Liver (tissue), 9 donors: ENCODE results near the gene HTATSF1. TPM values are rescaled to one million over a fixed set of nuclear protein-coding genes. Genes with fewer than 3 reads are reported as not detected.

Source experiments
- DNase-seq: peaks from one replicate; pipeline ENCODE4 v3.0.0-alpha.2; 2017; ENCODE audit warnings: low spot score
- H3K27ac ChIP-seq, 2 donors: one replicate each; pipeline ENCODE4 v1.7.0; 2013; ENCODE audit warnings: inconsistent platforms in 2 of 2, low read length in 2 of 2, control low read depth in 1 of 2, low read depth in 1 of 2, mild to moderate bottlenecking in 1 of 2
- H3K27me3 ChIP-seq, 4 donors: one replicate each; pipeline versions ENCODE4 v1.6.1 to v1.7.0; 2013; ENCODE audit warnings: low read length in 3 of 4, inconsistent platforms in 1 of 4, mild to moderate bottlenecking in 1 of 4, moderate library complexity in 1 of 4; ENCODE audit not compliant: control insufficient read depth in 4 of 4, insufficient read depth in 4 of 4
- H3K36me3 ChIP-seq, 4 donors: one replicate each; pipeline versions ENCODE4 v1.6.1 to v1.7.0; 2013; ENCODE audit warnings: low read length in 3 of 4, mild to moderate bottlenecking in 3 of 4, low read depth in 1 of 4, moderate library complexity in 1 of 4; ENCODE audit not compliant: control insufficient read depth in 4 of 4, insufficient read depth in 3 of 4
- H3K4me1 ChIP-seq, 4 donors: one replicate each; pipeline versions ENCODE4 v1.6.1 to v1.7.0; 2013; ENCODE audit warnings: low read length in 3 of 4, mild to moderate bottlenecking in 3 of 4, moderate library complexity in 1 of 4; ENCODE audit not compliant: control insufficient read depth in 4 of 4, insufficient read depth in 4 of 4
- H3K4me3 ChIP-seq, 3 donors: one replicate each; pipeline versions ENCODE4 v1.6.1 to v1.7.0; 2013; ENCODE audit warnings: low read length in 3 of 3, control low read depth in 1 of 3, low read depth in 1 of 3, mild to moderate bottlenecking in 1 of 3
- H3K9ac ChIP-seq, 2 donors: one replicate each; pipeline ENCODE4 v1.7.0; 2013; ENCODE audit warnings: low read length in 2 of 2, mild to moderate bottlenecking in 2 of 2, moderate library complexity in 2 of 2, control low read depth in 1 of 2, low read depth in 1 of 2
- H3K9me3 ChIP-seq, 4 donors: one replicate each; pipeline versions ENCODE4 v1.6.1 to v1.7.0; 2013; ENCODE audit warnings: low read length in 3 of 4; ENCODE audit not compliant: control insufficient read depth in 4 of 4
- EGR1 ChIP-seq, 2 donors: IDR thresholded peaks; 2 replicates each; pipeline ENCODE4 v1.6.1; 2016 to 2018; ENCODE audit warnings: antibody characterized with exemption in 2 of 2, low read depth in 2 of 2
- FOXA1 ChIP-seq: IDR thresholded peaks from 2 replicates; pipeline ENCODE4 v1.6.1; 2016; ENCODE audit warnings: antibody characterized with exemption
- FOXA2 ChIP-seq: IDR thresholded peaks from 2 replicates; pipeline ENCODE4 v1.6.1; 2016; ENCODE audit warnings: antibody characterized with exemption
- GABPA ChIP-seq, 2 donors: IDR thresholded peaks in 1 of 2; conservative IDR thresholded peaks in 1 of 2; 2 replicates each; pipeline ENCODE4 v1.6.1; 2016; ENCODE audit warnings: antibody characterized with exemption in 2 of 2, mild to moderate bottlenecking in 1 of 2, moderate library complexity in 1 of 2
- HNF4A ChIP-seq, 2 donors: conservative IDR thresholded peaks; 2 replicates each; pipeline ENCODE4 v1.6.1; 2016; ENCODE audit warnings: antibody characterized with exemption in 2 of 2, mild to moderate bottlenecking in 2 of 2
- HNF4G ChIP-seq: IDR thresholded peaks from 2 replicates; pipeline ENCODE4 v1.6.1; 2016; ENCODE audit warnings: antibody characterized with exemption
- JUND ChIP-seq, 2 donors: IDR thresholded peaks; 2 replicates each; pipeline ENCODE4 v1.6.1; 2016; ENCODE audit warnings: antibody characterized with exemption in 2 of 2
- NR2F2 ChIP-seq: IDR thresholded peaks from 2 replicates; pipeline ENCODE4 v1.6.1; 2016; ENCODE audit warnings: antibody characterized with exemption
- RAD21 ChIP-seq, 2 donors: IDR thresholded peaks; 2 replicates each; pipeline ENCODE4 v1.6.1; 2016; ENCODE audit warnings: antibody characterized with exemption in 2 of 2, mild to moderate bottlenecking in 2 of 2
- RXRA ChIP-seq, 2 donors: IDR thresholded peaks; 2 replicates each; pipeline ENCODE4 v1.6.1; 2017 to 2018; ENCODE audit warnings: antibody characterized with exemption in 2 of 2, mild to moderate bottlenecking in 1 of 2
- SP1 ChIP-seq: IDR thresholded peaks from 2 replicates; pipeline ENCODE4 v1.6.1; 2018; ENCODE audit warnings: antibody characterized with exemption, mild to moderate bottlenecking
- TAF1 ChIP-seq: conservative IDR thresholded peaks from 2 replicates; pipeline ENCODE4 v1.6.1; 2016; ENCODE audit warnings: antibody characterized with exemption, mild to moderate bottlenecking
- YY1 ChIP-seq: IDR thresholded peaks from 2 replicates; pipeline ENCODE4 v1.6.1; 2016; ENCODE audit warnings: antibody characterized with exemption, mild to moderate bottlenecking
- WGBS: extraction: QIAGEN DNeasy Blood & Tissue Kit; methylation state at CpG from one replicate; pipeline ENCODE4 v1.1.7; 2013; 5-methylcytosine and 5-hydroxymethylcytosine counted together
- polyA plus RNA-seq, 2 donors: library from polyadenylated mRNA; stranded (reverse) in 1 of 2; unstranded in 1 of 2; fragments of 200-250 nt in 1 of 2; fragments of >200 nt in 1 of 2; fragmentation: Nextera tagmentation in 1 of 2; extraction: Ambion mirVana in 1 of 2; gene quantifications; one replicate each; pipeline versions ENCODE4 v1.2.1 to v1.2.3, GENCODE V29; 2013 to 2015
- total RNA-seq, 2 donors: library from RNA; depleted of rRNA; stranded (reverse); fragments of >200 nt; gene quantifications; one replicate each; pipeline ENCODE4 v1.2.3, GENCODE V29; 2014
- TF ChIP-seq, protein P1 (sequence below): fragments of 150-350 bp; IDR thresholded peaks from 2 replicates; pipeline ENCODE4 v1.5.1; 2017; ENCODE audit warnings: improper control_type of control experiment, low read depth, low read length; ENCODE audit not compliant: missing input control
- TF ChIP-seq, protein P2 (sequence below): IDR thresholded peaks from 2 replicates; pipeline ENCODE4 v1.6.1; 2016; ENCODE audit warnings: antibody characterized with exemption
- TF ChIP-seq, protein P3 (sequence below): IDR thresholded peaks from 2 replicates; pipeline ENCODE4 v1.6.1; 2016; ENCODE audit warnings: antibody characterized with exemption
- TF ChIP-seq, protein P4 (sequence below): IDR thresholded peaks from 2 replicates; pipeline ENCODE4 v1.6.1; 2016; ENCODE audit warnings: antibody characterized with exemption
- donor health status: healthy.
- donor health status: healthy.
- donor health status: healthy.
- donor health status: healthy.
- donor health status: healthy.

Gene HTATSF1
- total and polyA plus RNA-seq, 4 donors: 12.5 to 35.7 (median 14.1) TPM

DNA sequence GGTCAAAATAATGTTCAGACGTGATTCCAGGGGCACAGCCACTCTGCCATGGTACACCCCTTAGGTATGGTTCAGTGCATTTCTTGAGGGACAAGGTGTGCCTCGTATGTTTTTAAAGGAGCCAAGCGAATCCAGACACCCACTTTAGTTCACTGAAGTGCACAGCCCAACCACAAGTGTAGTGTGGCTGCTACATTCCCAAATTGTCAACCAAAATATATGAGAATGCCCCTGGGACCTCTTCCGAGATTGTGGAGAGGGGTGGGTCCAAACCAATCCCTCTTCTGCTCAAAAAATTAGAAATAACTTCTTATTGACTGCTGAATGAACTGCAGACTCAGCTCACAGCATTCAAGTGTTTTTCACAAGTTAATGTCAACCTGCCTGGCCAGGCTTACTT is 17.0 kb upstream of the HTATSF1 start:
- Histone ChIP-seq H3K36me3 (no peaks in the 10 kb centered on the region), H3K27me3 (peaks cover 0 to 1% (median 0%) of the 10 kb centered on the region in 4 donors), H3K27ac (no peak overlapping the region), H3K9me3 (no peaks in the 10 kb centered on the region), H3K4me3 (no peak overlapping the region), H3K4me1 (no peaks in the 10 kb centered on the region), H3K9ac (no peak overlapping the region)
- no peak for TF ChIP-seq RXRA (IDR thresholded peaks at IDR 0.05)
- TF ChIP-seq, protein P1, sequence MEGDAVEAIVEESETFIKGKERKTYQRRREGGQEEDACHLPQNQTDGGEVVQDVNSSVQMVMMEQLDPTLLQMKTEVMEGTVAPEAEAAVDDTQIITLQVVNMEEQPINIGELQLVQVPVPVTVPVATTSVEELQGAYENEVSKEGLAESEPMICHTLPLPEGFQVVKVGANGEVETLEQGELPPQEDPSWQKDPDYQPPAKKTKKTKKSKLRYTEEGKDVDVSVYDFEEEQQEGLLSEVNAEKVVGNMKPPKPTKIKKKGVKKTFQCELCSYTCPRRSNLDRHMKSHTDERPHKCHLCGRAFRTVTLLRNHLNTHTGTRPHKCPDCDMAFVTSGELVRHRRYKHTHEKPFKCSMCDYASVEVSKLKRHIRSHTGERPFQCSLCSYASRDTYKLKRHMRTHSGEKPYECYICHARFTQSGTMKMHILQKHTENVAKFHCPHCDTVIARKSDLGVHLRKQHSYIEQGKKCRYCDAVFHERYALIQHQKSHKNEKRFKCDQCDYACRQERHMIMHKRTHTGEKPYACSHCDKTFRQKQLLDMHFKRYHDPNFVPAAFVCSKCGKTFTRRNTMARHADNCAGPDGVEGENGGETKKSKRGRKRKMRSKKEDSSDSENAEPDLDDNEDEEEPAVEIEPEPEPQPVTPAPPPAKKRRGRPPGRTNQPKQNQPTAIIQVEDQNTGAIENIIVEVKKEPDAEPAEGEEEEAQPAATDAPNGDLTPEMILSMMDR: no peak
- WGBS: 55% methylated on average over 4 of the region's 4 CpGs
- DNase-seq: no peak

DNA sequence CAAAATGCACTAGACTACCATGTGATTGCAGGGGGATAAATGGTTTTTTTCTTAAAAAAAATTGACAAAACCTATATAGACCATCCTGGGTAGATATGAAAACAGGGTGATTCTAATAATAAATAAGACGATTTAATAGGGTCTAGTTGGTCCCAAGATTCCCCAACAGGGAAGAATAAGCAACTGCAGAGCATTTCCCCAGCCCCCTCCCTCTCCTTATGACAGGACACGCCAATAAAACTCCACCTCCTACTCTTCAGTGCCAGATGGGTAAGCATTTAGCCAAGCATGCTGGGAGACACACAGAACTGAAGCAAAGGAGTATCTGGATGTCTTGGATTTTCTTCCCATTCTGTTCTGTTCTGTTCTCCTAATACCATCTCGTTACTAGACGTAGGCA is 9.7 kb upstream of the HTATSF1 start, which contains the start of gene BRS3:
Gene BRS3 (plus strand): TSS at position 301 of the 400 bp plus-strand sequence. CDS start 168 bp downstream, outside the sequence.
- H3K4me1 ChIP-seq: no peaks in the 10 kb centered on the region
- no peaks in the 10 kb centered on the region for H3K9me3 ChIP-seq
- H3K36me3 ChIP-seq: no peaks in the 10 kb centered on the region
- TF ChIP-seq, protein P2, sequence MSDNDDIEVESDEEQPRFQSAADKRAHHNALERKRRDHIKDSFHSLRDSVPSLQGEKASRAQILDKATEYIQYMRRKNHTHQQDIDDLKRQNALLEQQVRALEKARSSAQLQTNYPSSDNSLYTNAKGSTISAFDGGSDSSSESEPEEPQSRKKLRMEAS: no peak
- TF ChIP-seq HNF4A (conservative IDR thresholded peaks at IDR 0.05) (no peak), NR2F2 (no peak), SP1 (no peak), EGR1 (IDR thresholded peaks at IDR 0.05; ENCODE audit: low read depth in 2 of 2) (no peak), HNF4G (no peak), TAF1 (no peak), JUND (IDR thresholded peaks at IDR 0.05) (no peak), YY1 (no peak), RXRA (IDR thresholded peaks at IDR 0.05) (no peak), GABPA (IDR thresholded peaks at IDR 0.05 in 1 of 2, conservative IDR thresholded peaks at IDR 0.05 in 1 of 2) (no peak), FOXA1 (no peak), FOXA2 (no peak), RAD21 (IDR thresholded peaks at IDR 0.05) (no peak)
- TF ChIP-seq, protein P3, sequence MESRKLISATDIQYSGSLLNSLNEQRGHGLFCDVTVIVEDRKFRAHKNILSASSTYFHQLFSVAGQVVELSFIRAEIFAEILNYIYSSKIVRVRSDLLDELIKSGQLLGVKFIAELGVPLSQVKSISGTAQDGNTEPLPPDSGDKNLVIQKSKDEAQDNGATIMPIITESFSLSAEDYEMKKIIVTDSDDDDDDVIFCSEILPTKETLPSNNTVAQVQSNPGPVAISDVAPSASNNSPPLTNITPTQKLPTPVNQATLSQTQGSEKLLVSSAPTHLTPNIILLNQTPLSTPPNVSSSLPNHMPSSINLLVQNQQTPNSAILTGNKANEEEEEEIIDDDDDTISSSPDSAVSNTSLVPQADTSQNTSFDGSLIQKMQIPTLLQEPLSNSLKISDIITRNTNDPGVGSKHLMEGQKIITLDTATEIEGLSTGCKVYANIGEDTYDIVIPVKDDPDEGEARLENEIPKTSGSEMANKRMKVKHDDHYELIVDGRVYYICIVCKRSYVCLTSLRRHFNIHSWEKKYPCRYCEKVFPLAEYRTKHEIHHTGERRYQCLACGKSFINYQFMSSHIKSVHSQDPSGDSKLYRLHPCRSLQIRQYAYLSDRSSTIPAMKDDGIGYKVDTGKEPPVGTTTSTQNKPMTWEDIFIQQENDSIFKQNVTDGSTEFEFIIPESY: no peak
- TF ChIP-seq, protein P4, sequence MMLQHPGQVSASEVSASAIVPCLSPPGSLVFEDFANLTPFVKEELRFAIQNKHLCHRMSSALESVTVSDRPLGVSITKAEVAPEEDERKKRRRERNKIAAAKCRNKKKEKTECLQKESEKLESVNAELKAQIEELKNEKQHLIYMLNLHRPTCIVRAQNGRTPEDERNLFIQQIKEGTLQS: no peak
- TF ChIP-seq, protein P1: no peak
- H3K9ac ChIP-seq: no peak within 1 kb of the TSS
- peaks cover 0 to 7% (median 2%) of the 10 kb centered on the region in 4 donors for H3K27me3 ChIP-seq
- H3K4me3 ChIP-seq: no peak within 1 kb of the TSS
- 67% methylated on average over 4 of the region's 4 CpGs for WGBS
- no peak within 1 kb of the TSS for H3K27ac ChIP-seq
- DNase-seq: no peak
